GM19395 (cell line): ENCODE data around the gene FGD3.
"Not testable (repeated sequence)": the region's sequence is repeated elsewhere in the genome, so short reads cannot be mapped to it uniquely, and the experiment has no call there.

Experiments
- ATAC-seq: cut with Tn5 transposase; IDR thresholded peaks from one replicate; pipeline ENCODE4 v1.9.1; 2021; ENCODE audit warnings: mild to moderate bottlenecking, moderate library complexity; ENCODE audit not compliant: unreplicated experiment

The FGD3 gene

DNA sequence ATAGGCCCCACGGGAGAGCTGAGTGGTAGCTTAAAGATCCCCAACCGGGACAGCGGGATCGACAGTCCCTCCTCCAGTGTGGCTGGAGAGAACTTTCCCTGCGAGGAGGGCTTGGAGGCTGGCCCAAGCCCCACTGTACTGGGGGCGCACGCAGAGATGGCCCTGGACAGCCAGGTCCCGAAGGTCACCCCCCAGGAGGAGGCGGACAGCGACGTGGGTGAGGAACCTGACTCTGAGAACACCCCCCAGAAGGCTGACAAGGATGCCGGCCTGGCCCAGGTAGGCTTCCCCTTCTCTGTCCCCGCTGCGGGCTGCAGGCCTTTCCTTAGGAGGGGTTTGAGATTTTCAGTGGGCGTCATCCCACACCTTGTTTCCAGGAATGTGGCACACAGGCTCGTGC lies 29.1 kb downstream of the FGD3 start:
- no peak for ATAC-seq

DNA sequence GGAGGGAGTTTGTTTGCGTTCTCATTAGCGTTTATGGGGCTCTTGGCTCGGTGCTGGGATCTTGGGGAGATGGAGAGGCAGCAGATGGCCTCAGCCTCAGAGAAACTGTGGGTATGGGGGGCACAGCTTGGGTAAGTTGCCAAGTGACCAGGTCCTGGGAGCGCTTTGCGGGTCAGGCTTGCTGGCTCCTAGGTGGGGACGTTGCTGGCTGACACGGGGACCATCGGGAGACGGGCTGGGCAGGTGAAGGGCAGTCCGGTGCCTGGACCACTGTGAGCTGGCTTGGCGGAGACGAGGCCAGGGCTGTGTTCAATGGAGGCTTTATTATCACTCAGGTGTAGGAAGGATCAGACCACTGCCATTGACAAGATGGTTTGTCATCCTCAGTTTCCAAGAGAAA lies 30.0 kb downstream of the FGD3 start:
- no peak for ATAC-seq

DNA sequence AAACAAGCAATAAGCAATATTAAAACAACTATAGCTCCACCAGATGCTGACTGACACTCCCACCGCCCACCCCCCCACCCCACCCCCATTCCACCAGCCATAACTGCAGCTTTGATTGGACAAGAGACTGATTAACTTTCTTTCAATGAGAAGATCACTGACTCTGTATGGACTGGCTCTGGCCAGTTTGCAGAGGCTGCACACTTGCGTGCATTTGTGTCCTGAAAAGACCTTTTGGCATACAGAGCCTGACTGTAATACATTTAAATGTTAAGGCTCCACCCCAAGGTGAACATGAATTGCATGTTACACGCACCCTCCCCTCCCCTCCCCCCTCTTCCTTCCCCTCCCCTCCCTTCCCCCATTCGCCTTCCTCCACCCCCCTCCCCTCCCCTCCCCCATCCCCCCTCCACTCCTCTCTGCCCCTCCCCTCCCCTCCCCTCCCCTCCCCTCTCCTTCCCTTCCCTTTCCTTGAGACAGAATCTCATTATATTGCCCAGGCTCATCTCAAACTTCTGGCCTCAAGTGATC lies 31.1 kb downstream of the FGD3 start:
- ATAC-seq = no peak

DNA sequence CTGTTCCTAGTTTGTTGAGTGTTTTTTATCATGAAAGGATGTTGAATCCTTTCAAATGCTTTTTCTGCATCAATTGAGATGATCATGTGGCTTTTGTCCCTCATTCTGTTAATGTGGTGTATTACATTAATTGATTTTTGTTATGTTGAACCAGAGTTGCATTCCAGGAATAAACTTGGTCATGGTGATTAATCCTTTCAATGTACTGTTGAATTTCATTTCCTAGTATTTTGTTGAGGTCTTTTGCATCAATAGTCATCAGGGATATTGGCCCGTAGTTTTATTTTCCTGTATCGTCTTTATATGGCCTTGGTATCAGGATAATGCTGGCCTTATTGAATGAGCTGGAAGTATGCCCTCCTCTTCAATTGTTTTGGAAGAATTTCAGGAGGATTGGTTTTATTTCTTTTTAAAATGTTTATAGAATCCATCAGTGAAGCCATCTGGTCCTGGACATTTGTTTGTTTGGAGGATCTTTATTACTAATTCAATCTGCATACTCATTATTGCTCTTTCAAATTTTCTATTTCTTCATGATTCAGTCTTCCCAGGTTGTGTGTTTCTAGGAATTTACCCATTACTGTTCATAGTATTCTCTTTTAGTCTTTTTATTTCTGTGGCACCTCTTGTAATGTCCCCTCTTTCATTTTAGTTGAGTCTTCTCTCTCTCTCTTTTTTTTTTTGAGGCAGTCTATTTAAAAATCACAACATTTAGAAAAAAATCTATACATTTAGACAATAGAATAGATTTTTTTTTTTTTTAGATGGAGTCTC lies 32.1 kb downstream of the FGD3 start:
- ATAC-seq = no peak

DNA sequence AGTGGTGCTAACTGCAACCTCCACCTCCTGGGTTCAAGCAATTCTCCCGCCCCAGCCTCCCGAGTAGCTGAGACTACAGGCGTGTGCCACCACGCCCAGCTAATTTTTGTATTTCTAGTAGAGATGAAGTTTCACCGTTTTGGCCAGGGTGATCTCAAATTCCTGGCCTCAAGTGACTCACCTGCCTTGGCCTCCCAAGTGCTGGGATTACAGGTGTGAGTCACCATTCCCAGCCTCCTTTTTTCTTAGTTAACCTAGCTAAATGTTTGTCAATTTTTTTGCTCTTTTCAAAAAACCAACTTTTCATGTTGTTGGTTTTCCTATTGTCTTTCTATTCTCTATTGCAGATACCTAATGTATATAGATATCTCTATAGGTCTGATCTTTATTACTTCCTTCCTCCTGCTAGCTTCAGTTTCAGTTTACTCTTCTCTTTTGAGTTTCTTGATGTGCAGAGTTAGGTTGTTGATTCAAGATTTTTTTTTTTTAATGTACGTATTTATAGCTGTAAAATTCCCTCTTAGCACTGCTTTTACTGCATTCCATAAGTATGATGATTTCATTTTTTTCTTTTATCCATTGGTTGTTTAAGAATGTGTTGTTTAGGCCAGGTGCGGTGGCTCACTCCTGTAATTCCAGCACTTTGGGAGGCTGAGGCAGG lies 32.9 kb downstream of the FGD3 start:
- ATAC-seq = no peak

DNA sequence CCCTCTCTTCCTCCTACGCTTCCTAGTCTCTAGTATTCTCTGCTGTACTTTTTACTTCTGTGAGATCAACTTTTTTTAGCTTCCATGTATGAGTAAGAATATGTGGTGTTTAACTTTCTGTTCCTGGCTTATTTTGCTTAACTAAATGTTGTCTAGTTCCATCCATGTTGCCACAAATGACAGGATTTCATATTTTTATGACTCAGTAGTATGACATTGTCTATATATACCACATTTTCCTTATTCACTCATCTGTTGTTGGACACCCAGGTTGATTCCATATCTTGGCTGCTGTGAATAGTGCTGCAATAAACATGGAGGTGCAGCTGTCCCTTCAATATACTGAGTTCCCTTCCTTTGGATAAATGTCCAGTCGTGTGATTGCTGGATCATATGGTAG lies 34.8 kb downstream of the FGD3 start:
- ATAC-seq = no peak

DNA sequence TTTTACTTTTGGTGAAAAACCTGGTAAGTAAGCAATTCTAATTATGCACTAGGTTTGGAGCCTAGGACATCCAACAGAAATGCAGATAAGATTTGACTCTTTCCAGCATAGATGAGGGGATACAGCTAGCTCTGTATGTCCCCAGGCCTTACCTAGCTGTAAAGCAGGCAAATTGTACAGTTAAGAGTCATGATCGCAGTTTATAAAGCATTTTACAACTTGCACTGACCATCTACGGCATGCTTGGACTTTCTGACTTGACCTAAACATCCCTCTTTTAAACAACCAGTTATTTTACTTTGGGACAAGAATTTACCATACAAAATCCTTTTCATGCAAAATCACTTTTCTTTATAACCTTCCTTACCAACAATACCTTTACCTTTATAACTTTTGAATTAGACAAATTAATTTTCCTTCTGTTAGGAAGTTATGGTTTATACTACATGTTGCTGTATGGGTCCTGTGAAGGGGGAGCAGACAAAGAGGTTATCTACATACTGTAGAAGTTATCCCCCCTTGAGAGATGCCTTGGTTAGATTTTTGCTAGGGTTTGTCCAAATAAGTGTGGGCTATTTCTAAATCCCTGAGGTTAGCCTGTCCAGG lies 36.8 kb downstream of the FGD3 start:
- ATAC-seq = no peak

DNA sequence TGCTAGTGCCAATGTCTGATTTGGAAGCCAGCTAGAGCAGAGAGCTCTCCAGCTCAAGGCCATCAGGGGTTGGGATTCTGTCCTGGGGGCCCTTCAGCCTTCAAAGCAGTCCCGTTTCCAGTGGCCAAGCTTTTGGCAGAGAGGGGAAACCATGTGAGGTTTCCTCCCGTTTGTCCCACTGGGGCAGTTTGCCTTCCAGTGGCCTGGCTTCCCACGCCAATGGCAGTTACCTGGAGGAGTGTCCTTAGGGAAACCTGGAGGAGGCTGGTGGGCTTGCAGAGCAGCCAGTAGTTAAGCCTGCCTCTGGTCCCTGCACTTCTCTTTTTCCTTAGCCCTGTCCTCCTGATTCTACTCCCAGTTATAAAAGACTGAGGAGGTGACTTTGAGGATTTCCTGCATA lies 37.7 kb downstream of the FGD3 start:
- no peak for ATAC-seq

DNA sequence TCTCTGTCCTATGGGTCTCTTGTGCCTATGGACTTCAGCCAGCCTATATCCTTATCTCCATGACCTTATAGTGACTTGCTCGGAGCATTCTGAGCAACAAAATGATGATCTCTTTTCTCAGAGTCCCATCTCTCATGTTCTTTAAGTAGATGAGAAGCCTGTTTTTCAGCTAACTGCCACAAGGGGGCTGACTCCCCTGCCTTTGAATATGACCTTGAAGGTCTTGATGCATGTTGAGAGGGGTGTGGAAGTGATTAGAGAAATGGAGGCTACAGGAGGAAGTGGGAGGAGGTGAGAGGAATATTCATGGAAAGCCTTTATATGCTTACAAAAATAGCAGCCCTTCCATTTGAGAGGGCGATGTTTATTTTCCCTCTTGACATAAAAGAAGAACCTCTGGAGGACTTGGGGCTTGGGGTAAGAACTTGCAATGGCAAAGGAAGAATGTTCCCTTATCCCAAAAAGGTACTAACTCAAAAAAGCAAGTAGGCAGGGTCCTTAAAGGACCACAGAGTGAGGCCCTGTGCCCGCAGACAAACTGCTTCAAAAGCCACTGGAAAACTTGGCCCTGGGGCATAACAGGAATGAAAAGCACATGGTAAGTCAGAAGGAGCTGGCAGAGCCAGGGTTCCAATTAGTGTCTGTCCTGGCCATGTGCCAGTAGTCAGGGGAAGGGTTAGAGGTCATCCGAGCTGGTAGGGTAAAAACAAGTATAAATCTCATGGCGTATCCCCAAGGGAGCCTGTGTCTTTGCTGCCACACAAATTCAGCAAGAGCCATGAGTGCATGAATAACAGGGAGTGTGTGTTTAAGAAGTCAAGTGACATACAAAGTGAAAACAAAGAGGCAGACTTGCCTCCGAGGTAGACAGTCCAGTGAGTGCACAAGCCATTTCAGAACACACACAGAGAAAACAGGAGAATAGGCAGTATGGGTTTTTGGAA lies 39.1 kb downstream of the FGD3 start:
- ATAC-seq = no peak

DNA sequence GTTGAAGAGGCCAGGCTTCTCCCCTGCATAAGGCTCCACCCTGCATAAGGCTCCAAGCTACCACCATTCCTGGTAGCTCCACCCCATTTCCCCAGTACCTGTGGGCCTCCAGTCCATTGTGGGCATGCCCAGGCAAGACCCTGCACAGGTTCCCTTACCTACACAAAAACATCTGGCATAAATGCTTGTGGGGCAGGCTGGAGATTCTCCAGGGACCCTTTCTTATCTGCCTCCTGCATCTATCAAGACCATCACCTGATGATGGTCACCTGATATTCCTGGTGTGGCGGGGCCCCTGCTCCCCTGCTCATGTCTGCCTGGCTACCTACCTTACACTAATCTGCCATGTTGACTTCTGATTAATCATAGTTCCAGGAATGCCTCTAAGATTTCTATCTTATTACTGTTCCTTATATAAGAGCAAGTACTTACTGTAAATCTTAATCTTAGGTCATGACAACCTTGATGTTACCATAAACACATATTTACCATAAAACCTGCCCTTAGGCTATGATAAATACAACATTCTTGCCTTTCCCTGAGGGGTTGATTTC lies 41.0 kb downstream of the FGD3 start:
- no peak for ATAC-seq

DNA sequence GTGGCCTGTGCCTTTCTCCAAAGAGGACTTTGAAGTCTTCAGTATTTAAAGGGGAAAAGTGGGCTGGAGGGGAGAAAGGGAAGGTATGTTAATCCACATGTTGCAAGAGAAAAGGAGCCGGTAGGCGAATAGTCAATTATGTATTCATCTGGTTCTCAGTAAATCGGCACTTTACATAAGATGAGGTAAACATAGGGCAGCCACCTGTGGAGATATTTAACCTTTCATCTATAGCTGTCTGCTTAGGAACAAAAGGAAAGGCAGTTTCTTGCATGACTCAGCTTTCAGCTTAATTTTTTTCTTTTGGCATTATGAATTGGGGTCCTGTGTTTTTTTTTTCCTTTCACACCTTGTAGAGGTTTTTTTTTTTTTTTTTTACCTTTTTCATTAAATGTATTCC lies 42.2 kb downstream of the FGD3 start:
- ATAC-seq = no peak

DNA sequence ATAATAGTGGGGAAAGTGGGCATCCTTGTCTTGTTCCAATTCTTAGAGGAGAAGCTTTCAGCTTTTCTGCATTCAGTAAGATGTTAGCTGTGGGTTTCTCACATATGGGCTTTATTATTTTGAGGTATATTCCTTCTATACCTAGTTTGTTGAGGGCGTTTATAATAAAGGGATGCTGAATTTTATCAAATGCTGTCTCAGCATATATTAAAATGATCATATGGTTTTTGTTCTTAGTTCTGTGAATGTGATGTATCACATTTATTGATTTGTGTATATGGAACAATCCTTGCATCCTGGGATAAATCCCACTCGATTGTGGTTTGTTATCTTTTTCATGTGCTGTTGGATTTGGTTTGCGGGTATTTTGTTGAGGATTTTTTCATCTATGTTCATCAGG lies 43.1 kb downstream of the FGD3 start:
- ATAC-seq = no peak

DNA sequence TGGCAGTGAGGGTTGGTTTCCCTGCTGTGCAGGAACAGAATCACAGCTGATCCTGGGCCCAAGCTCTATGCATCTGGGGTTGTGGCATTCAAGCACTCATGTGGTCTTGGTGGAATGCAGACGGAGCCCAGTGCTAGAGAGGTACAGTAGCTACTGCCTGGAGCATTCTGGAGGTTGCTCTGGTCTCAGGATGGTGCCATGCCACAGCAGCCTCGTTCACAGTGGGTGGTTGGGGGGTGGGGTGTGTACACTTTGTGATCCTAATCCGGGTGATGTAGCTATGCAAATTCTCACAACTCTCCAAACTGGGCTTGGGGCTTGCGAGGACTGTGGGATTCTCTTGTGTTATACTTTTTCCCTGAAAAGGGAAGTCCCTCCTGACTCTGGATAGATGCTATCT lies 45.2 kb downstream of the FGD3 start:
- ATAC-seq = no peak

DNA sequence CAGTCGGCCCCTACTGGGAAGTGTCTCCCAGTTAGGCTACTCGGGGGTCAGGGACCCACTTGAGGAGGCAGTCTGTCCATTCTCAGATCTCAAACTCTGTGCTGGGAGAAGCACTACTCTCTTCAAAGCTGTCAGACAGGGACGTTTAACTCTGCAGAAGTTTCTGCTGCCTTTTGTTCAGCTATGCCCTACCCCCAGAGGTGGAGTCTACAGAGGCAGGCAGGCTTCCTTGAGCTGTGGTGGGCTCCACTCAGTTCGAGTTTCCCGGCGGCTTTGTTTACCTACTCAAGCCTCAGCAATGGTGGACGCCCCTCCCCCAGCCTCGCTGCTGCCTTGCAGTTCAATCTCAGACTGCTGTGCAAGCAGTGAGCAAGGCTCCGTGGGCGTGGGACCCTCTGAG lies 51.5 kb downstream of the FGD3 start:
- ATAC-seq = not testable (repeated sequence)

DNA sequence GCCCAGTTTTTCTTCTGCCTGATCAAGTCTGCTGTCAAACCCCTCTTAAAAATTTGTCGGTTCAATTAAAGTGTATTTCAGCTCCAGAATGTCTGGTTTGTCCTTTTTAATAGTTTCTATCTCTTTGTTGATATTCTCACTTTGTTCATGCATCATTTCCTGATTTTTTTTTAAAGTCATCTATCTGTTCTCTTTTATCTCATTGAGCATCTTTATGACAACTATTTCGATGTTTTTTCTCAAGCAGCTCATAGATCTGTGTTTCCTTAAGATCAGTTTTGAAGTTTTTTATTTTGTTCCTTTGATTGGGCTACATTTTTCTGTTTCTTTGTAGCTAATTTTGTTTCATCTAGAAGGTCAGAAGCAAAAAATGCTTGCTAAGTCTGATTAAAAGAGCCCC lies 53.7 kb downstream of the FGD3 start:
- ATAC-seq = no peak

DNA sequence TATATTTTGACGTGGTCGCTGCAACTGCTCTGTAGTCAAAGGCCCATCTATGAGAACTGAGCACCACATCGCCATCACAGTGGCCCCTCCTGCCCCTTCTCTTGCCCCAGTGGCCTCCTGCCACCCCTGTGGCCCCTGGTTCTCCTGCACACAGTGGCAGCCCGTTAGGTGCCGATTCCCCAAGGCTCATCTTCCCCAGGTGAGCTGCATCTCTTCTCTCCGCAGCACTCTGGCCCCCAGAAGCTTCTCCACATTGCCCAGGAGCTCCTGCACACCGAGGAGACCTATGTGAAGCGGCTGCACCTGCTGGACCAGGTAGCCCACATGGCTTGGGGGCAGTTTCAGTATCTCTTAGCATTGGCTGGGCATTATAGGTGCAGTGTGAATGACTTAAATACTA lies 55.4 kb downstream of the FGD3 start:
- ATAC-seq = no peak

DNA sequence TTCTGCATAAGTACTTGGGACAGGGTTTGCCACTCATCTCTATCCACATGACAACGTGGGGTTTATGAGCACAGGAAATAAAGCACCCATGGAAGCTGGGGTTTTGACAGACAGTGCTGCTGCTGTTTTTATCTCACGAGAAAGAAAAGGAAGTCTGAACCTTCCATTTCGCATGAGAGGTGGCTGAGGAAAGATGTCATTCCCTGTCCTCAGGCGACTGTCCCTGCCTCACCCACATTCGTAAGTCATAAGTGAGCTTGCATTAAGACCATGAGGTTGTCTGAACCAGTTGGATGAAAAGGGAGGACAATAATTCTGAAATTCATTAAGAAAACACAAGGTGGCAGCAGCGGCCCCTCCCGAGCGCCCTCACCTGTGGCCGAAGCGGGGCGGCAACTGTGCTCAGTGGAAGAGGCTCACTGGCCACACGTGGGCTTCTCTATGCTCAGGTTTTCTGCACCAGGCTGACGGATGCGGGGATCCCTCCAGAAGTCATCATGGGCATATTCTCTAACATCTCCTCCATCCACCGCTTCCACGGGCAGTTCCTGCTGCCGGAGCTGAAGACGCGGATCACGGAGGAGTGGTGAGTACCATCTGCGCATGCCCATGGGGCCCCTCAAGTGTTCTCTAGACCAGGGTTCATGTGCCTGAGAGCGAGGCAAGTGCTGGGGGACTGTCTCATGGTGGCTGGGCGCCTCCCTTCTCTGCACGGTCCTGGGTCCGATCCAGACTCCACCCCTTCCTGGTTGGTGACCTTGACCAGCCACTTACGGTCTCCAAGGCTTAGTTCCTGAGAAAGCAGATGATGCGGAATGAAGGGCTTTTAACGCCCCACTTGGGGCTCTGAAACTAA lies 56.5 kb downstream of the FGD3 start:
- no peak for ATAC-seq

DNA sequence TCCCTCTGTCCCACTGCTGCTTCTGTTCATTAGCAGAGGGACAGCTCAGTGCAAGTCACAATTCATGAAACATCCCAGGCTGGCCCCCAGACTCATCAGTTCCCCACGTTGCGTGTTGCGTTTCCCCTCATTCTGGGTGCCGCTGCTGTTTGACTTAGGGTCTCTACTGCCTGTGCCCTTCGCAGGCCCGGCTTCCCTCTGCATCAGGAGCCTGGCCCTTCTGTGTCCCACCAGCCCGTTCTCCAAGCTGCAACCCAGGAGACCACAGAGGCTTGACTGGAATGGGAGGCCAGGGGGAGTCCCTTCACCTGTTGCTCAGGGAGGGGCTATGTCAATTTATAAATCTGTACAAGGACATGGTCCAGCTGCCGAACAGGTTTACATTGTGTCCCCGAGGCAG lies 57.2 kb downstream of the FGD3 start:
- ATAC-seq = no peak

DNA sequence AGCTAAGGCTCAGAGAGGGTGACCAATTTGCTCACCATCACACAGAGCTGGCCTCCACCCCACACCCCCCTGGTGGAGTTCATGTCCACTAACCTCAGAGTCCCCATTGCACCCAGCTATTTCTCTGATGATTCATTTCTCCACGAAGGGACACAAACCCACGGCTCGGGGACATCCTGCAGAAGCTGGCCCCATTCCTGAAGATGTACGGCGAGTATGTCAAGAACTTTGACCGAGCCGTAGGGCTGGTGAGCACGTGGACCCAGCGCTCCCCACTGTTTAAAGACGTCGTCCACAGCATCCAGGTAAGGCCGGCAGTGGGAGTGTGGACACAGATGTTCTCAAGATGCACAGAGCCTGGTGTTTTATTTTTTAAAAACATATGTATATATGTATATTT lies 58.6 kb downstream of the FGD3 start:
- no peak for ATAC-seq

DNA sequence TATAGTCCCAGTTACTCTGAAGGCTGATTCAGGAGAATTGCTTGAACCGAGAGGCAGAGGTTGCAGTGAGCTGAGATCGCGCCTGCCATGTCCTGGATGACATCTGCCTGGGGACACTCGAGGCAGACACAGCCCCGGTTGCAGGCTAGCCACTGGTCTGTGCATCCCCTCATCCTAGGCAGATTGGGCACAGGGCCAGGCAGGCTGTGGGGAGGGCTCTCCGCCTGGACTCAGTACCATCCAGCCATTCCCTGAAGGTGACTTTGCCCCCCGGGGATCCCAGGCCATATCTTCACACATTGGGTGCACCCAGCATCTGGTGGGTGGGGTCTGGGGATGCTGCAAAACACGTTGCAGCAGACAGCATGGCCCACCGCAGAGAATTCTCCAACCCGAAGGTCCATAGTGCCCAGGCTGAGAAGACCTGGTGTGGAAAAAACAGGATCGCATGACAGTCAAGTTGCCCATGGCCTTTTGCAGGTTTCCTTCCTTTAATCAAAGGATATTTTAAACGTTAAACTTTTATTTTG lies 60.3 kb downstream of the FGD3 start:
- ATAC-seq = no peak
